Measurements from ENCODE around the gene OAT. TPM values are rescaled to one million over a fixed set of nuclear protein-coding genes. Genes with fewer than 3 reads are reported as not detected.

The OAT gene
- total and polyA plus RNA-seq, 2 of the 4 experiments (the other 2 are of a cell fraction) = 110 to 152 TPM

DNA sequence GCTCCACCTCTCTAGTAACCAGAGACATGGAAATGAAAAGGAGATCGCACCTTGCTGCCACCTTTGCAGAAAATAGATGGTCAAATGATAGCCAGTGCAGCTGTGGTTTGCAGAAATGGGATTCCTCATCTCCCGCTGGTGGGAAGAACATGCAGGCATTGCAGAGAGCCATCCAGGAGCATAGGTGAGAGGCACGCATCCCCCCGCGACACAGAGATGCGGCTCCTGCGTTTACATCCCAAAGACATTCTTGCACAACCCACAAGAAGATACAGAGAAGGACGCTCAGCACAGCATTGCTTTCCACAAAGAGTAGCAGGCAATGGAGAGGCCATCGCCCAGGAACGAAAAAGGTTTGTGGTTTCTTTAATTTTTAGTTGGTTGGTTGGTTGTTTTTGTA is 56.2 kb downstream of the OAT start:
- ATAC-seq (ENCODE audit: low read depth) (no peak), DNase-seq (no peak)
- no peak overlapping the region for H4K5ac ChIP-seq (ENCODE audit: low read depth, low read length)
- no peak overlapping the region for H2BK120ac ChIP-seq (ENCODE audit: low read depth, low read length)
- H3K56ac ChIP-seq (ENCODE audit: extremely low read depth, insufficient read depth, low read length) = no peak overlapping the region
- no CpG with 5 or more reads among the region's 10 CpGs for WGBS, 2 experiments (ENCODE audit: extremely low coverage in 2 of 2, insufficient read length in 1 of 2)
- no peak overlapping the region for H3K4ac ChIP-seq (ENCODE audit: low read depth, low read length)
- no peak overlapping the region for H3K27ac ChIP-seq (ENCODE audit: insufficient read depth, low read length)
- dilution Hi-C loops (cut with HindIII; ENCODE audit: low sequenced_read_pairs, unreplicated experiment) (no loop called here), in situ Hi-C loops (cut with MboI; ENCODE audit: low sequenced_read_pairs) (no loop called here), intact Hi-C loops (cut with micrococcal nuclease) (no loop called here)
- CTCF ChIA-PET = interaction anchor here (0.9 kb wide), 1 partner anchor 368 kb away, joined by 4 read pairs; no protein-coding TSS in a partner anchor
- no peaks in the 10 kb centered on the region for H3K79me1 ChIP-seq (ENCODE audit: low read depth in 1 of 2, low read length in 2 of 2)
- H3K36me3 ChIP-seq (ENCODE audit: control insufficient read depth, insufficient read depth, low read length) = no peaks in the 10 kb centered on the region
- no peak overlapping the region for H2BK15ac ChIP-seq (ENCODE audit: low read depth, low read length)
- H4K20me1 ChIP-seq (ENCODE audit: insufficient read depth, low read length) = no peaks in the 10 kb centered on the region
- H3K23ac ChIP-seq (ENCODE audit: low read depth, low read length) = no peak overlapping the region
- H3K14ac ChIP-seq (replicated peaks; ENCODE audit: low read depth, low read length) = no peak overlapping the region
- no peak overlapping the region for H3K18ac ChIP-seq (ENCODE audit: low read depth, low read length)
- no peak overlapping the region for H2AFZ ChIP-seq (replicated peaks; ENCODE audit: low read length, poor library complexity)
- no peak overlapping the region for H3K4me2 ChIP-seq (ENCODE audit: low read depth, low read length)
- H3K4me1 ChIP-seq (ENCODE audit: control insufficient read depth, insufficient read depth, low read length) = no peaks in the 10 kb centered on the region
- no peak overlapping the region for H3K4me3 ChIP-seq (ENCODE audit: insufficient read depth, low read depth, low read length)
- peaks cover 2% of the 10 kb centered on the region for H3K27me3 ChIP-seq (ENCODE audit: control insufficient read depth, insufficient read depth, low read length)
- H4K8ac ChIP-seq (ENCODE audit: low read depth in 2 of 2, low read length in 2 of 2) = no peak overlapping the region
- no TSS peak for BruUV-seq (replicated peaks)
- no peak for TF ChIP-seq RFX5 (IDR thresholded peaks at IDR 0.05; ENCODE audit: low read depth, low read length)
- no peak for TF ChIP-seq RCOR1 (IDR thresholded peaks at IDR 0.05; ENCODE audit: insufficient replicate concordance, low read length)
- no peak overlapping the region for H2AK9ac ChIP-seq (replicated peaks; ENCODE audit: low read depth, low read length, poor library complexity)
- no peak overlapping the region for H2BK5ac ChIP-seq (ENCODE audit: low read depth, low read length, poor library complexity, severe bottlenecking)
- no peak overlapping the region for H3K9ac ChIP-seq (ENCODE audit: low read depth, low read length)
- H2AK5ac ChIP-seq (ENCODE audit: low read depth, low read length) = no peak overlapping the region
- no peak overlapping the region for H2BK20ac ChIP-seq (ENCODE audit: low read depth, low read length)
- H3K9me3 ChIP-seq (ENCODE audit: control insufficient read depth, insufficient read depth, low read length) = peaks cover 2% of the 10 kb centered on the region; the same call in 1 of the 2 replicates
- H3K9me1 ChIP-seq (ENCODE audit: insufficient read depth, low read length) = no peaks in the 10 kb centered on the region
- H4K91ac ChIP-seq (ENCODE audit: insufficient read depth, low read depth, low read length) = no peak overlapping the region
- POLR2A ChIA-PET (ENCODE audit: unreplicated experiment) = no interaction called here
